GM10248 (cell line): ENCODE measurements around the gene ANKRD13C.

Source experiments
- CTCF ChIA-PET: fragments of 300-600 bp; sonication (Branson Sonifier 250); formaldehyde crosslinking; extraction: SDS; loops from one replicate; lab custom pipeline; 2021; ENCODE audit warnings: antibody characterized with exemption; lab: Yijun Ruan, JAX
- POLR2A ChIA-PET: fragments of 350-650 bp; sonication (Branson Sonifier 250); formaldehyde crosslinking; extraction: SDS; loops from one replicate; lab custom pipeline; 2020; ENCODE audit warnings: antibody characterized with exemption; lab: Yijun Ruan, JAX
- DNase-seq: peaks from one replicate; pipeline ENCODE4 v3.0.0; 2012; ENCODE audit errors: extremely low spot score
- CTCF ChIP-seq: IDR thresholded peaks from 2 replicates; pipeline ENCODE4 v1.5.1; 2012; ENCODE audit warnings: mild to moderate bottlenecking, low read depth; ENCODE audit errors: extremely low read depth, missing control alignments, control extremely low read depth

Gene ANKRD13C

GRCh38 chr1:70333245-70333644, 21.3 kb downstream of the ANKRD13C start:
- POLR2A ChIA-PET = no interaction called here
- TF ChIP-seq CTCF = no peak
- CTCF ChIA-PET = interaction anchor here (1.0 kb wide), 1 partner anchor 13 kb away, joined by 3 read pairs; no protein-coding TSS in a partner anchor
- DNase-seq = no peak

GRCh38 chr1:70331962-70332361, 22.6 kb downstream of the ANKRD13C start:
- no peak for TF ChIP-seq CTCF
- ChIA-PET CTCF (no interaction called here), POLR2A (no interaction called here)
- DNase-seq = no peak

GRCh38 chr1:70327306-70328076, 27.0 kb downstream of the ANKRD13C start:
- DNase-seq = no peak
- POLR2A ChIA-PET = no interaction called here
- CTCF ChIA-PET = no interaction called here
- TF ChIP-seq CTCF = no peak

GRCh38 chr1:70324683-70325082, 29.8 kb downstream of the ANKRD13C start:
- no peak for TF ChIP-seq CTCF
- ChIA-PET CTCF (no interaction called here), POLR2A (no interaction called here)
- DNase-seq = no peak

- TF ChIP-seq CTCF = no peak
- no peak for DNase-seq
- ChIA-PET POLR2A (interaction anchor here (0.6 kb wide), 1 partner anchor 99 kb away, joined by 3 read pairs; no protein-coding TSS in a partner anchor), CTCF (interaction anchor here (1.0 kb wide), 1 partner anchor 21 kb away, joined by 3 read pairs; no protein-coding TSS in a partner anchor)
These were observed 34.8 kb downstream of the ANKRD13C start for GRCh38 chr1:70319750-70320149.

GRCh38 chr1:70318191-70318590, 36.3 kb downstream of the ANKRD13C start:
- DNase-seq = no peak
- POLR2A ChIA-PET = no interaction called here
- CTCF ChIA-PET = interaction anchor here (0.8 kb wide), 1 partner anchor 11 kb away, joined by 3 read pairs; no protein-coding TSS in a partner anchor
- no peak for TF ChIP-seq CTCF
